Nephron progenitor cell (in vitro differentiated cells): ENCODE measurements around the gene MORC1.
A peak's percentile ranks its signal among the peaks of the same experiment; 100 is the strongest.

Source experiments
- DNase-seq: peaks from one replicate; pipeline ENCODE4 v3.0.0; 2021
- H3K27ac Mint-ChIP-seq: 2 replicates; pipeline ENCODE4 v1.8.0; 2021; ENCODE audit warnings: mild to moderate bottlenecking, moderate library complexity, mixed read lengths
- H3K27me3 Mint-ChIP-seq: 2 replicates; pipeline ENCODE4 v1.8.0; 2021; ENCODE audit warnings: mild to moderate bottlenecking, low read depth, mixed read lengths; ENCODE audit not compliant: poor library complexity
- H3K36me3 Mint-ChIP-seq: 2 replicates; pipeline ENCODE4 v1.8.0; 2021; ENCODE audit warnings: low read depth, mixed read lengths
- H3K4me1 Mint-ChIP-seq: 2 replicates; pipeline ENCODE4 v1.8.0; 2021; ENCODE audit warnings: mixed read lengths
- H3K4me3 Mint-ChIP-seq: 2 replicates; pipeline ENCODE4 v1.8.0; 2021; ENCODE audit warnings: mild to moderate bottlenecking, moderate library complexity, mixed read lengths
- H3K9me3 Mint-ChIP-seq: 2 replicates; pipeline ENCODE4 v1.8.0; 2021; ENCODE audit warnings: mild to moderate bottlenecking, moderate library complexity, mixed read lengths
- CTCF ChIP-seq: fragments of 200-600 bp; sonication (generic); IDR thresholded peaks from 2 replicates; pipeline ENCODE4 v1.5.0; 2021; ENCODE audit warnings: antibody characterized with exemption

MORC1 gene

GRCh38 chr3:109057616-109058015 lies 60.3 kb downstream of the MORC1 start:
- Mint-ChIP-seq H3K4me3 (no peak overlapping the region), H3K4me1 (no peaks in the 10 kb centered on the region), H3K27ac (no peak overlapping the region), H3K27me3 (peaks cover 7% of the 10 kb centered on the region), H3K9me3 (no peaks in the 10 kb centered on the region), H3K36me3 (no peaks in the 10 kb centered on the region)
- no peak for TF ChIP-seq CTCF
- no peak for DNase-seq

GRCh38 chr3:109057056-109057455 lies 60.9 kb downstream of the MORC1 start:
- Mint-ChIP-seq H3K4me1 (no peaks in the 10 kb centered on the region), H3K36me3 (no peaks in the 10 kb centered on the region), H3K27me3 (peaks cover 7% of the 10 kb centered on the region), H3K4me3 (no peak overlapping the region), H3K27ac (no peak overlapping the region), H3K9me3 (no peaks in the 10 kb centered on the region)
- no peak for TF ChIP-seq CTCF
- no peak for DNase-seq

GRCh38 chr3:109050591-109051167 lies 67.3 kb downstream of the MORC1 start:
- no peak overlapping the region for H3K4me3 Mint-ChIP-seq
- peak; percentile 42 for TF ChIP-seq CTCF
- H3K27me3 Mint-ChIP-seq = no peaks in the 10 kb centered on the region
- DNase-seq = peak; percentile 2
- H3K9me3 Mint-ChIP-seq = no peaks in the 10 kb centered on the region
- H3K36me3 Mint-ChIP-seq = no peaks in the 10 kb centered on the region
- H3K4me1 Mint-ChIP-seq = no peaks in the 10 kb centered on the region
- no peak overlapping the region for H3K27ac Mint-ChIP-seq

- no peak overlapping the region for H3K4me3 Mint-ChIP-seq
- TF ChIP-seq CTCF = no peak
- no peaks in the 10 kb centered on the region for H3K27me3 Mint-ChIP-seq
- DNase-seq = no peak
- H3K4me1 Mint-ChIP-seq = no peaks in the 10 kb centered on the region
- H3K27ac Mint-ChIP-seq = no peak overlapping the region
- no peaks in the 10 kb centered on the region for H3K36me3 Mint-ChIP-seq
- no peaks in the 10 kb centered on the region for H3K9me3 Mint-ChIP-seq
Measured at GRCh38 chr3:109047366-109047765, 70.6 kb downstream of the MORC1 start.

GRCh38 chr3:109045271-109046040 lies 72.5 kb downstream of the MORC1 start:
- H3K4me3 Mint-ChIP-seq = no peak overlapping the region
- no peaks in the 10 kb centered on the region for H3K4me1 Mint-ChIP-seq
- no peak overlapping the region for H3K27ac Mint-ChIP-seq
- H3K9me3 Mint-ChIP-seq = no peaks in the 10 kb centered on the region
- no peak for DNase-seq
- TF ChIP-seq CTCF = no peak
- no peaks in the 10 kb centered on the region for H3K36me3 Mint-ChIP-seq
- H3K27me3 Mint-ChIP-seq = peaks cover 7% of the 10 kb centered on the region

- no peak for TF ChIP-seq CTCF
- H3K4me3 Mint-ChIP-seq = no peak overlapping the region
- no peaks in the 10 kb centered on the region for H3K4me1 Mint-ChIP-seq
- no peaks in the 10 kb centered on the region for H3K36me3 Mint-ChIP-seq
- no peak overlapping the region for H3K27ac Mint-ChIP-seq
- peaks cover 22% of the 10 kb centered on the region for H3K9me3 Mint-ChIP-seq
- DNase-seq = no peak
- no peaks in the 10 kb centered on the region for H3K27me3 Mint-ChIP-seq
Measured at GRCh38 chr3:109035082-109035481, 82.9 kb downstream of the MORC1 start.
